Stimulated activated CD4-positive, alpha-beta T cell treated with anti-CD3 and anti-CD28 coated beads, Interleukin-4, amount 100 ng/mL, for 1 hour (primary cell): Measurements from ENCODE around the gene PTHLH.

Experiments used
- DNase-seq: peaks from one replicate; pipeline ENCODE4 v3.0.0-alpha.2; 2020

Gene PTHLH

DNA sequence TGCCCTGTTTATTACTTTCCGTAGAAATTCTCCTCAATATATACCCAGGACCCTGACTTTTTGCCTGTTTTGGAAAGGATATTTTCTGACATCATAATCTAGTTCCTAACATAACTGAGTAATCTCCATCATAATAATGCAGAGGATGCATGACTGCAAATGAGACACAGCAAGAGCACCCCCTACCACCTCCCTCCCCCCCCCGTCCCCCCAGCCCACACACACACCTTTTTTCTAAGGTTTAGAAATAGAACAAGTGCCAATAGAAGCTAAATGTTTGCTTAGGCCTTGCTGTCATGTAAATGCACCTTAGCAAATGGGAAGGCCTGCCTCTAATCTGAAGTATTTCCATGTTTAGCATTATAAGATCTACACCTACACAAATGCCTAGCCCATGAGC lies at the start of gene PTHLH:
PTHLH (minus strand) TSS at position 13 of the 400 bp plus-strand sequence. CDS start 3,239 bp downstream, outside the sequence.
- no peak for DNase-seq

GRCh38 chr12:28021704-28022103 lies 49.2 kb upstream of the PTHLH start:
- DNase-seq = no peak

- no peak for DNase-seq
These were observed 45.3 kb upstream of the PTHLH start for GRCh38 chr12:28017873-28018255.

DNA sequence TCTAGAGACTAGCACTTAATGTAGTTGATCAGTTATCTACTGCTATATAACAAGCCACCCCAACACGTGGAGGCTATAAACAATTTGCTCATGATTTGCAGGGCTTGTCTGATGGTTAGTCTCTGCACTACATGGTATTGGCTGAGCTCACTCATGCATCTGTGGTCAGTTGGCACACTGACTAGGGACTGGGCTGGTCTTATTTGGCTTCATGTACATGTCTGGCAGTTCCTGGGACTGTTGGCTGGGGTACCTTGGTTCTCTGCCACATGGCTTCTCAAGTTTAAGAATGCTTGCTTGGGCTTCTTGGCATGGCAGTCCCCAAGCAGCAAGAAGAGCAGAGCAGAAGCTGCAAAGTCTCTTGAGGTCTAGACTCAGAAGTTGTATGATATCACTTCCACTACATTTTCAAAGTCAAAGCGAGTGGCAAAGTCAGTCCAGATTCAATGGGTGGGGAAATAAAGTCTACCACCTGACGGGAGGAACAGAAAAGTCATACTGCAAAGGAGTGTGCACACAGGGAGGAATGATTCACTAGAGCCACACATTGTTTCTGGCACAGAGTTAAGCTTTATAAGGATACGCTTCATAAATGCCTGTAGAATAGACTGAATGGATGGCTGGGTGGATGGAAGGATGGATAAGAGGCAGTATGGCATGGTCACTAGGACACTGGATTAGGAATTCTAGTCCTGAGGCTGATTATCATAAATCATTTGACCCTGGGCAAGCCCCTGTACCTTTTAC lies 44.8 kb upstream of the PTHLH start:
- DNase-seq = no peak

GRCh38 chr12:28015165-28015564 lies 42.6 kb upstream of the PTHLH start:
- DNase-seq = no peak

- no peak for DNase-seq
These were observed 41.7 kb upstream of the PTHLH start for GRCh38 chr12:28014196-28014595.

GRCh38 chr12:28012333-28012918 lies 39.9 kb upstream of the PTHLH start:
- DNase-seq = no peak

- no peak for DNase-seq
These were observed 37.5 kb upstream of the PTHLH start for GRCh38 chr12:28010036-28010435.

- DNase-seq = no peak
These were observed 27.4 kb upstream of the PTHLH start for GRCh38 chr12:27999970-28000369.

DNA sequence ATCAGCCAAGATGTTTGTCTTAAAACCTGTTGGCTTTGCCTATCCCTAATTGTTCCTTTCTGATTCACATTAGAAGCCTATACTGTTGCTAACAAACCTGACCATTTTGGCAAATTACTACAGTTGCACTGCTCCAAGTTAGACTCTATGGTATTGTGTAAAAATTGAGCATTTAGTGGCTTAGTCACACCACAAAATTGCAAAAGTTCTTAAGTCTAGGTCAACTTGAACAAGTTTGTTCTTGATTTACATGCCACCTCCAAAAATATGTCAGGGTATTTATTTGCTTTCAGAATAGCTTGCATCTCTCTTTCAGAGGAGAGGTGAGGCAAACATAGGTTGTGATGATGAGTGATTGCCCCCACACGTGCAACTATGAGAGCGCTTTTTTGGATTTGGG lies 27.0 kb upstream of the PTHLH start:
- no peak for DNase-seq

- DNase-seq = no peak
These were observed 26.1 kb upstream of the PTHLH start for GRCh38 chr12:27998658-27999057.

GRCh38 chr12:27998170-27998569 lies 25.6 kb upstream of the PTHLH start:
- DNase-seq = no peak

- DNase-seq = no peak
These were observed 24.2 kb upstream of the PTHLH start for GRCh38 chr12:27996761-27997160.

DNA sequence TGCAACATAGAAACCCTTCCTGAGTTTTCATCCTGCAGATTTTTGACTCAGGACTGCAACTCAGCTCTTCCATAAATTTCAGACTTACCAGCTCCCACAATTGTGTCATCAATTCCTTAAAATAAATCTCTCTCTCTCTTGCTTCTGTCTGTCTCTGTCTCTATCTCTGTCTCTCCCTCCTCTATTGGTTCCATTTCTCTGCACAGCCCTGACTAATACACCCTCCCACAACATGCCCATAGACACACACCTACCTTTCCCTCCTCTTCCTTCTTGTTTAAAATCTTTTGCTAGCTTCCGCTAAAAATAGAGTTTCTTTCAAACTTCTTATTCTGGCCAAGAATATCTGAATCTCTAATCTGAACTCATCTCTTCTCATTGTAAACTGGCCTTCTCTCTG lies 22.9 kb upstream of the PTHLH start:
- DNase-seq = no peak

- no peak for DNase-seq
These were observed 16.2 kb upstream of the PTHLH start for GRCh38 chr12:27988594-27989233.

DNA sequence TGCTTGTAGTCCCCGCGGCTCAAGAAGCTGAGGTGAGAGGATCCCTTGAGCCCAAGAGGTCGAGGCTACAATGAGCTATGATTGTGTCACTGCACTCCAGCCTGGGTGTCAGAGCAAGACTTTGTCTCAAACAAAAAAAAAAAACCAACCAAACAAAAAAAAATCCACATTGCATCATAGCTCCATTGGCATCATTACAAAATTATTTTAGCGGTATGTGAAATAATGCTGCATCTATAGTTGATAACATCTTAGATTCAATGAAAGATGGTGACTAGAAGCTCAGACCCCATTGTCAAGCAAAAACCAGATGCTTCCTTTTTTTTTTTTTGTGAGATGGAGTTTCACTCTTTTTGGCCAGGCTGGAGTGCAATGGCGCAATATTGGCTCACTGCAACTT lies 14.8 kb upstream of the PTHLH start:
- DNase-seq = no peak

GRCh38 chr12:27984275-27984674 lies 11.7 kb upstream of the PTHLH start:
- DNase-seq = no peak

DNA sequence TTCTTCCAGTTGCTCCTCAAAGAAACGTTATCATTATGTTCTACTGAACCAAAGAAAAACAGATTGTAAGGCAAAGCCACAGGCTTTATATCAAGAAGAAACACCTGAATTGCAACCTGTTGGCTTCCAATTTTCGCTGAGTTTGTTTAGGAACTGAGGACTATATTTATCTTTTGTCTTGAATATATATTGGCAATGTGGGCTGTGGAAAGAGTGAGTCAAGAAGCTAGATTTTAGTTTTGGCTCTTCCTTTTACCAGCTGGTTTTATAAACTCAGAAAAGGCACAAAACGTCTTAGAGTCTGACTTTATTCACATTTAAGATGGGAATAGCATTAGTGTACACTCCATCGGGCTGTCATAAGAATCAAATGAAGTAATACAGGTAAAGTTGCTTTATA lies 10.4 kb upstream of the PTHLH start:
- no peak for DNase-seq

DNA sequence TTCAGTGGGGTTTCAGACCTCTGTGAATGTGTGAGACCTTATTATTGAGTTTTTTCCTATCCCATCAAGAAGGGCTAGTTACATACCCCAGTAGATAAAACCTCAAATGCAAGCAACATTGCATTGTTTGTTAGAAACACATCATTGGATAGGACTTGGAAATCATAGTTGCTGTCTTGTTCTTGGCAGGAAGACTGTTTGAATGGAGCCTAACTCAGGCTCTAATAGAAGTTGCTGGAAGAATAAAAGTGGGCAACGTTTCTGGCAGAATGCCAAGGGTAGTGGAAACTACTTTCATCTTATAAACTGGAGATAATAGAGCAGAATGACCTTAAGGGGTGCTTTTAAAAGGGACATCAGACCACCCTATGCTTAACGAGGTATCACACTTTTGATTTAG lies 9.9 kb upstream of the PTHLH start:
- no peak for DNase-seq

GRCh38 chr12:27981874-27982273 lies 9.3 kb upstream of the PTHLH start:
- no peak for DNase-seq

DNA sequence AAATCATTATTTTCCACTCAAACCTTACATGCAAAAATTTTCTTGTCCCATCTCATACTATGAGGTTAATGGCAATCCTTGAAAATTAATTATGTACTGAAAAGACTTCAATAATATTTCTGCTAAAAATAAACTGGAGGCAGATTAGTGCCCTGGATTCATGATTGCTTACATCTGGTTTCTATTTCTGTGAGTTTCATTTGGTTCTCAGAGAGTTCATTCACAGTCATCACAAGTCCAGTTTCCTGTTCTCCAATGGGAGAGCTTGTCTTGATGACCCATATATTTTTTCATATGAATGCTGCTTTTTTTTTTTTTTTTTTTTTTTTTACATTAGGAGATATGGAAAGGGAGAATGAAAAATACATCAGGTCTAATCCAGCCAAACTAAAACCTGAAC lies 6.6 kb upstream of the PTHLH start:
- DNase-seq = no peak

GRCh38 chr12:27975222-27976136 lies 2.9 kb upstream of the PTHLH start:
- no peak for DNase-seq

DNA sequence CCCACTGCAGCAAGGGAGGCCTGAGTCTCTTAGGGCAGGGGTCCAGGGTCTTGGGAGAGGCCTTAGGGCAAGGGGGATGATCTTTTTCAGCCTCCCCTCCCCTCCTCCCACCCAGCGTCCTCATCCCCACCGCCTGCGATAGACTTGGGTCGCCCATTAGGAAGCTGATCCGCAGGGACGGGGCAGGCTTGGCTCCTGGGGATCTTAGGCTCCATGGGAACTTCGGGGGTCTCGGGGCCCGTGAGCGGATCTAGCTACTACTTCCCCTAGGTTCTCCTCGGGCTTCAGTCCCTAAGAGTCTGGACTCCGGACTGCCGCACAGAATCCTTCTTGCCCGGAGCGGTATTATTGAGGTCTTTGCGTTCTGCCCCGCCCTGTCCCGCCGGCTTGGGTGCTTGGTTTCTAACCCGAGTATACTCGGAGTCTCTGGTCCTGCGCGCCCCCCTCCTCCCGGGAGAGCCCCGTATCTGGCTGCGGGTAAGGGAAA lies 2.2 kb upstream of the PTHLH start:
- no peak for DNase-seq
